ENCODE data around the gene SLC25A47. TPM values are rescaled to one million over a fixed set of nuclear protein-coding genes. Genes with fewer than 3 reads are reported as not detected.

Gene SLC25A47
- total RNA-seq, 2 donors from 2014 or later, result not detected

- H3K4me3 ChIP-seq, result no peak overlapping the region
- 85 to 91% methylated on average over 18 of the region's 18 CpGs for WGBS, 2 donors
- peaks cover 11% of the 10 kb centered on the region for H3K4me1 ChIP-seq
- H3K9me3 ChIP-seq, result no peaks in the 10 kb centered on the region
- DNase-seq (peak in 1 of 4 donors; percentile 6), ATAC-seq (no peak)
- H3K27me3 ChIP-seq, result no peaks in the 10 kb centered on the region
- H3K36me3 ChIP-seq (replicated peaks in 1 of 2; ENCODE audit: insufficient read depth in 1 of 2, low read depth in 2 of 2), result peaks cover 0 to 4% of the 10 kb centered on the region in 2 donors
- intact Hi-C loops (cut with DNase I), result no loop called here
- no peak overlapping the region for H3K27ac ChIP-seq
- TF ChIP-seq POLR2A (IDR thresholded peaks at IDR 0.05), result no peak
- TF ChIP-seq CTCF (IDR thresholded peaks at IDR 0.05), result no peak
Observed at GRCh38 chr14:100336618-100337530, 13.7 kb downstream of the SLC25A47 start.

- H3K27me3 ChIP-seq, result no peaks in the 10 kb centered on the region
- H3K4me1 ChIP-seq, result peaks cover 15% of the 10 kb centered on the region
- TF ChIP-seq POLR2A (IDR thresholded peaks at IDR 0.05) (no peak), CTCF (IDR thresholded peaks at IDR 0.05) (no peak)
- no peak overlapping the region for H3K4me3 ChIP-seq
- H3K9me3 ChIP-seq, result no peaks in the 10 kb centered on the region
- peaks cover 0 to 6% of the 10 kb centered on the region in 2 donors for H3K36me3 ChIP-seq (replicated peaks in 1 of 2; ENCODE audit: insufficient read depth in 1 of 2, low read depth in 2 of 2)
- intact Hi-C loops (cut with DNase I), result no loop called here
- DNase-seq, result no peak
- ATAC-seq, result no peak
- 81 to 88% methylated on average over 4 to 6 of the region's 6 CpGs for WGBS, 2 donors
- no peak overlapping the region for H3K27ac ChIP-seq
Observed at GRCh38 chr14:100339766-100340422, 16.8 kb downstream of the SLC25A47 start.

- Histone ChIP-seq H3K4me3 (no peak overlapping the region), H3K27ac (peak overlapping the region in 1 of 4 donors; percentile 83), H3K36me3 (replicated peaks in 1 of 2; ENCODE audit: insufficient read depth in 1 of 2, low read depth in 2 of 2) (peaks cover 0 to 6% of the 10 kb centered on the region in 2 donors), H3K4me1 (peaks cover 15% of the 10 kb centered on the region), H3K27me3 (no peaks in the 10 kb centered on the region), H3K9me3 (no peaks in the 10 kb centered on the region)
- intact Hi-C loops (cut with DNase I), result no loop called here
- ATAC-seq, result no peak
- TF ChIP-seq CTCF (IDR thresholded peaks at IDR 0.05) (no peak), POLR2A (IDR thresholded peaks at IDR 0.05) (no peak)
- no peak for DNase-seq
- 72 to 79% methylated on average over 5 to 6 of the region's 6 CpGs for WGBS, 2 donors
Observed at GRCh38 chr14:100340423-100340813, 17.3 kb downstream of the SLC25A47 start.

GRCh38 chr14:100341301-100342031, 18.3 kb downstream of the SLC25A47 start:
- Histone ChIP-seq H3K27me3 (no peaks in the 10 kb centered on the region), H3K36me3 (replicated peaks in 1 of 2; ENCODE audit: insufficient read depth in 1 of 2, low read depth in 2 of 2) (peaks cover 0 to 9% of the 10 kb centered on the region in 2 donors), H3K4me1 (peaks cover 15% of the 10 kb centered on the region), H3K9me3 (no peaks in the 10 kb centered on the region), H3K4me3 (no peak overlapping the region), H3K27ac (peak overlapping the region in 3 of 4 donors; percentile 37 to 83 (median 68))
- intact Hi-C loops (cut with DNase I), result no loop called here
- ATAC-seq (peak; percentile 85), DNase-seq (peak in 3 of 4 donors; percentile 37 to 78 (median 63))
- 73 to 78% methylated on average over 8 of the region's 8 CpGs for WGBS, 2 donors
- TF ChIP-seq POLR2A (IDR thresholded peaks at IDR 0.05) (peak in 1 of 3 donors; percentile 17), CTCF (IDR thresholded peaks at IDR 0.05) (no peak)

All from body of pancreas (tissue), 4 donors.